Activated CD8-positive, alpha-beta T cell treated with anti-CD3 and anti-CD28 coated beads for 36 hours (primary cell): ENCODE results near the gene ULBP2. TPM values are rescaled to one million over a fixed set of nuclear protein-coding genes. Genes with fewer than 3 reads are reported as not detected.

Experiments
- ATAC-seq: fragments of 200-7000 bp; cut with Tn5 transposase; one replicate; pipeline ENCODE4 v1.10.0; 2021; ENCODE audit warnings: mild to moderate bottlenecking, moderate library complexity
- CTCF ChIA-PET: fragments of 350-600 bp; sonication (Branson Sonifier 250); formaldehyde crosslinking; loops from one replicate; lab custom pipeline; 2021; ENCODE audit warnings: antibody characterized with exemption; lab: Charles Lee
- POLR2A ChIA-PET: fragments of 350-600 bp; sonication (Branson Sonifier 250); formaldehyde crosslinking; loops from one replicate; lab custom pipeline; 2021; ENCODE audit warnings: antibody characterized with exemption; lab: Charles Lee
- DNase-seq: peaks from one replicate; pipeline ENCODE4 v3.0.0-alpha.2; 2020
- H3K27ac Mint-ChIP-seq: one replicate; pipeline ENCODE4 v1.8.0; 2021; ENCODE audit warnings: mild to moderate bottlenecking, mixed read lengths
- H3K27me3 Mint-ChIP-seq: one replicate; pipeline ENCODE4 v1.8.0; 2021; ENCODE audit warnings: mixed read lengths
- H3K36me3 Mint-ChIP-seq: one replicate; pipeline ENCODE4 v1.8.0; 2021; ENCODE audit warnings: low read depth, mixed read lengths
- H3K4me1 Mint-ChIP-seq: one replicate; pipeline ENCODE4 v1.8.0; 2021; ENCODE audit warnings: low read depth, mixed read lengths
- H3K4me3 Mint-ChIP-seq: one replicate; pipeline ENCODE4 v1.8.0; 2021; ENCODE audit warnings: mild to moderate bottlenecking, moderate library complexity, mixed read lengths
- H3K9me3 Mint-ChIP-seq: one replicate; pipeline ENCODE4 v1.8.0; 2021; ENCODE audit warnings: mixed read lengths
- intact Hi-C: fragments of 100-400 bp; cut with micrococcal nuclease; formaldehyde crosslinking; loops from one replicate; pipeline ENCODE4 v1.10.0; 2022
- total RNA-seq, 2 experiments: library from RNA; stranded (reverse); gene quantifications; one replicate each; pipeline ENCODE4 v1.2.3, GENCODE V29; 2021
- TF ChIP-seq, protein P1 (sequence below): fragments of 200-600 bp; IDR thresholded peaks from one replicate; pipeline ENCODE4 v1.8.0; 2022; ENCODE audit warnings: antibody characterized with exemption, mild to moderate bottlenecking

The ULBP2 gene
- total RNA-seq, 2 experiments from 2014 or later: 0.38 to 0.67 TPM

DNA sequence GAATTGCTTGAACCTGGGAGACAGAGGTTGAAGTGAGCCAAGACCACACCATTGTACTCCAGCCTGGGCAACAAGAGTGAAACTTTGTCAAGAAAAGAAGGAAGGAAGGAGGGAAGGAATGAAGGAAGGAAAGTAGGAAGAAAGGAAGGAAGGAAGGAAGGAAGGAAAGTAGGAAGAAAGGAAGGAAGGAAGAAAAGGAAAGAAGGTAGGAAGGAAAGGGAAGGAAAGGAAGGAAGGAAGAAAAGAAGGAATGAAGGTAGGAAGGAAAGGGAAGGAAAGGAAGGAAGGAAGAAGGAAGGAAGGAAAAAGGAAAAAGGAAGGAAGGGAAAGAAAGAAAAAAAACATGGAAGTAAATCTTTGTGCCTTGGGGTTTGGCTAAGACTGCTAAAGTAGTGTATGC, 33.6 kb downstream of the ULBP2 start:
- no peaks in the 10 kb centered on the region for H3K9me3 Mint-ChIP-seq
- no peak overlapping the region for H3K27ac Mint-ChIP-seq

DNA sequence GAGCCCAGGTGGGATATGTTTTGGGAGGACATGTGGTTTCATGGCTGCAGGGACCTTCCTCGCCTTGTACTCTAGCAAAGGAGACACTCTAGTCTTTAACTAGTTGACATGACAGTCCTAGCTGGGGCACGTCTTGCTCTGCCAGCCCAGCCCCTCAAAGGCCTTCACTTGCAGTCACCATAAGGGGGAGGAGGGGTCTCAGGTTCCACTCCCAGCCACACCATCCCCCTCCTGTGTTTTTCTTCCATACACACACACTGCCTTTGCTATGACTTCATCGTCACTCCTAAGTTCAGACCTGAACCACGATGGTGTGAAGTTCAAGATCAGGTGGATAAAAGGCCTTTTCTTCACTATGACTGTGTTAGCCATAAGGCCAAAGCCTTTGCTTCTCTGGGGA, 35.4 kb downstream of the ULBP2 start:
- Mint-ChIP-seq H3K4me3 (no peak overlapping the region), H3K4me1 (peaks cover 7% of the 10 kb centered on the region), H3K9me3 (no peaks in the 10 kb centered on the region), H3K27me3 (peaks cover 65% of the 10 kb centered on the region), H3K36me3 (no peaks in the 10 kb centered on the region), H3K27ac (no peak overlapping the region)
- ChIA-PET CTCF (no interaction called here), POLR2A (no interaction called here)
- no peak for ATAC-seq
- intact Hi-C loops: no loop called here
- no peak for DNase-seq
- TF ChIP-seq, protein P1, sequence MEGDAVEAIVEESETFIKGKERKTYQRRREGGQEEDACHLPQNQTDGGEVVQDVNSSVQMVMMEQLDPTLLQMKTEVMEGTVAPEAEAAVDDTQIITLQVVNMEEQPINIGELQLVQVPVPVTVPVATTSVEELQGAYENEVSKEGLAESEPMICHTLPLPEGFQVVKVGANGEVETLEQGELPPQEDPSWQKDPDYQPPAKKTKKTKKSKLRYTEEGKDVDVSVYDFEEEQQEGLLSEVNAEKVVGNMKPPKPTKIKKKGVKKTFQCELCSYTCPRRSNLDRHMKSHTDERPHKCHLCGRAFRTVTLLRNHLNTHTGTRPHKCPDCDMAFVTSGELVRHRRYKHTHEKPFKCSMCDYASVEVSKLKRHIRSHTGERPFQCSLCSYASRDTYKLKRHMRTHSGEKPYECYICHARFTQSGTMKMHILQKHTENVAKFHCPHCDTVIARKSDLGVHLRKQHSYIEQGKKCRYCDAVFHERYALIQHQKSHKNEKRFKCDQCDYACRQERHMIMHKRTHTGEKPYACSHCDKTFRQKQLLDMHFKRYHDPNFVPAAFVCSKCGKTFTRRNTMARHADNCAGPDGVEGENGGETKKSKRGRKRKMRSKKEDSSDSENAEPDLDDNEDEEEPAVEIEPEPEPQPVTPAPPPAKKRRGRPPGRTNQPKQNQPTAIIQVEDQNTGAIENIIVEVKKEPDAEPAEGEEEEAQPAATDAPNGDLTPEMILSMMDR: no peak

More for the DNA sequence above, 33.6 kb downstream of the ULBP2 start:
- H3K4me3 Mint-ChIP-seq: no peak overlapping the region
- no peak for ATAC-seq
- CTCF ChIA-PET: no interaction called here
- POLR2A ChIA-PET: no interaction called here
- H3K36me3 Mint-ChIP-seq: peaks cover 6% of the 10 kb centered on the region
- peaks cover 7% of the 10 kb centered on the region for H3K4me1 Mint-ChIP-seq
- intact Hi-C loops: no loop called here
- DNase-seq: no peak
- H3K27me3 Mint-ChIP-seq: peaks cover 59% of the 10 kb centered on the region
- TF ChIP-seq, protein P1: no peak

DNA sequence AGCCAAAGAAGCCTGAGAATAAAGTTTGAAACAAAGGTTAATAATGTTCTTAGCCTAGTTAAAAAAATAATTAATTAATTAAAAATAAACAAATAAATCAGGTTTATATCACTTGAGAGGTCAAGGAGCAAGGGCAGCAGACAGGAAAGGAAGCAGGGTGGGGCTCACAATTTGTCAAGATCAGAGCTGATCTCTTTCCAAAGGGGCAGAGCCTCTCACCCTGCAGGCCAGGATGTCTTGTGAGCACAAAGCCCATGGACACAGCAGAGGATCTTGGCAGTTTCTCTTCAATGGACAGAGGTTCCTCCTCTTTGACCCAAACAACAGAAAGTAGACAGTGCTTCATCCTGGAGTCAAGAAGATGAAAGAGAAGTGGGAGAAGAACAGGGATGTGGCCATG, 36.8 kb downstream of the ULBP2 start:
- no peaks in the 10 kb centered on the region for H3K9me3 Mint-ChIP-seq
- no peak overlapping the region for H3K27ac Mint-ChIP-seq
- H3K36me3 Mint-ChIP-seq: no peaks in the 10 kb centered on the region
- H3K4me1 Mint-ChIP-seq: peaks cover 7% of the 10 kb centered on the region
- no peak for ATAC-seq
- ChIA-PET CTCF (no interaction called here), POLR2A (no interaction called here)
- intact Hi-C loops: no loop called here
- H3K4me3 Mint-ChIP-seq: no peak overlapping the region
- TF ChIP-seq, protein P1: no peak
- H3K27me3 Mint-ChIP-seq: peaks cover 66% of the 10 kb centered on the region
- DNase-seq: no peak

DNA sequence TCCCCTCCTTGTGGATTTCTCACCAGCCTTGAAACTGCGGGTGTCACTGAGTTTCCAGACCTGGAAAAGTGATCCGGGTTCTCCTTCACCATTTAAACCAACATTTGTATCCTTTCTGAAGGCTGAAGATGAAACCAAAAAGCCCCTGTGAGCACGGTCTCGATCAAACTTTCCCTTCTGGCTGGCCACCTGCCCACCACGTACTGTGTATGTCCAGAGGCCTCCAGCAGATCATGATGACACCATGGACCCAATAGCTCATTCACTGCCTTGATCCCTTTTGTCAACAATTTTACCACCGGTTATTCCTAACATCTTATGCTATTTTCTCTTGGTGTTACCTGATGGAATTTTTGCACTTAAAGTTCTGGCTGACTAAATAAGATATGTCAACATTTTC, 37.5 kb downstream of the ULBP2 start:
- TF ChIP-seq, protein P1: no peak
- peaks cover 63% of the 10 kb centered on the region for H3K27me3 Mint-ChIP-seq
- no peak overlapping the region for H3K4me3 Mint-ChIP-seq
- H3K27ac Mint-ChIP-seq: no peak overlapping the region
- intact Hi-C loops: no loop called here
- POLR2A ChIA-PET: no interaction called here
- DNase-seq (no peak), ATAC-seq (no peak)
- peaks cover 6% of the 10 kb centered on the region for H3K4me1 Mint-ChIP-seq
- H3K36me3 Mint-ChIP-seq: no peaks in the 10 kb centered on the region
- CTCF ChIA-PET: no interaction called here
- H3K9me3 Mint-ChIP-seq: no peaks in the 10 kb centered on the region

DNA sequence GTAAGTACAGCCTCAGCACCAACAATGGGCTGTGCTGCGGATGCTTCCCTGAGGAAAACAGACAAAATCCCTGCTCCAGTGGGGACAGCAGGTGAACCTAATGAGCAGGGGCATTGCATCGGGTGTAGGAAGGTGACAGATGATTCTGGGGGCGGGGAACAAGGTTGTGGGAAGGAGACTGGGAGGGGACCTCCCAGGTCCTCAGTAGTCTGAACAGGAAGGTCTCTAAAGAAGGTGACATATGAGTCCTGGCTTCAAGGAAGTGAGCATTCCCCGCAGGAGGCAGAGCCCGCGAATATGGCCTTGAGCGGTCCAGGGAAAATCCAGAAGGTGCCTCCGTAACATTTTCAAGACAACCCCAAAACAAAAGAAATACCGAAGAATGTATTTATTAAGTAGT, 41.3 kb downstream of the ULBP2 start:
- Mint-ChIP-seq H3K27ac (no peak overlapping the region), H3K4me3 (no peak overlapping the region), H3K9me3 (peaks cover 1% of the 10 kb centered on the region), H3K36me3 (no peaks in the 10 kb centered on the region), H3K4me1 (no peaks in the 10 kb centered on the region), H3K27me3 (peaks cover 67% of the 10 kb centered on the region)
- ATAC-seq (no peak), DNase-seq (no peak)
- ChIA-PET POLR2A (no interaction called here), CTCF (interaction anchor here (1.2 kb wide), 1 partner anchor 33 kb away, joined by 3 read pairs; no protein-coding TSS in a partner anchor)
- intact Hi-C loops: no loop called here
- TF ChIP-seq, protein P1: no peak
